RKO (cell line): ENCODE measurements around the gene MARCHF3.
"Not testable (repeated sequence)": the region's sequence is repeated elsewhere in the genome, so short reads cannot be mapped to it uniquely, and the experiment has no call there.

ENCODE experiments used
- DNase-seq: peaks from one replicate; pipeline ENCODE4 v3.0.0-alpha.2; 2016; ENCODE audit warnings: low spot score

Gene MARCHF3

DNA sequence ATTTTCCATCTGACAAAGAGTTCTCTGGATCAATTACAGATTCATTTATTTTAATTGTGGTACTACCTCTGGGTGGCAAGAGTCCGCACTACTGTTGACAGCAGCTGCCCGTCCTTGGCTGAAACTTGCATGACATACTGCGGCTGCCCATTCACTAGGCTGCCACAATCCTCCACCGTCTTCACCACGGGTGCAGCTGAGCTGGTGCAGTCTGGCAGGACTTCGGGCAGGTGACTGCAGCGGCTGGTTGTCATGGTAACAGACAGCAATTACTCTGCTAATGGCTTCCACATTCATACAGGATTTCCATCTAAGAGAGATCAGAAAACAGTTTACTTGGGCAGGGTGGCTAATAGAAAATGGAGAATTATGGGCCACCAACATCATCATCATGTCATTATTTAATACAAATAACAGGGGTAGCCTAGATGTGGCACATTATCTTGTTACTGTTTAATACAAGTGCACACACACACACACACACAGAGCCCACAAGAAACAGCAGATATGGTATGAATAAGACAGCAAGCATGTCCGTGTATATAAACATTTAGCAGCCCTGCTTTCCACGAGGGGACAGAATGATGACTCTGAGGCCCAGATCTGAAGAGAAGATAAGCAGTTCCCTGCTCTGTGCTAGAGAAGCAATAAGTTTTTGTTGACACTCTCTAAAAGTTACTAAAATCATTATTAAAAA lies 112.3 kb downstream of the MARCHF3 start:
- no peak for DNase-seq

- DNase-seq: no peak
These were observed 114.9 kb downstream of the MARCHF3 start for GRCh38 chr5:126915496-126915895.

GRCh38 chr5:126914801-126915436 lies 115.4 kb downstream of the MARCHF3 start:
- no peak for DNase-seq

- no peak for DNase-seq
These were observed 117.7 kb downstream of the MARCHF3 start for GRCh38 chr5:126912616-126913200.

DNA sequence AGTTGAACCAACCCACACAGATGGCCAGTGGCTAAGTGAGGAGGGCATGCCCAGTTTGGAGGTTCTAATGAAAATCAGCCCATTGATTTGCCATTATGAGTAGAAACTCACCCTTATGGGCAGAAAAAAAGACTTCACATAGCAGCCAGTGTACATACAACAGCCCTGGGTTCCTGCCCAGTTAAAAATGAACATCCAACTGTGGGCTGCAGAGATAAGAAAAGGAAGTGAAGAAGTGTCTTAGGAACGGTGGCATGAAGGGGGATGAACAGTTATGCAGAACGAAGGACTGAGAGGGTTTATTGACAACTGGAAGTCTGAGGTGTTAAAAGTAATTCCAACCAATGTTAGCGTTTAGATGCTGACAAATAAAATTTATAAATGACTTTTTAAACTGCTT lies 118.4 kb downstream of the MARCHF3 start:
- DNase-seq: no peak

GRCh38 chr5:126909856-126910255 lies 120.5 kb downstream of the MARCHF3 start:
- DNase-seq: no peak

DNA sequence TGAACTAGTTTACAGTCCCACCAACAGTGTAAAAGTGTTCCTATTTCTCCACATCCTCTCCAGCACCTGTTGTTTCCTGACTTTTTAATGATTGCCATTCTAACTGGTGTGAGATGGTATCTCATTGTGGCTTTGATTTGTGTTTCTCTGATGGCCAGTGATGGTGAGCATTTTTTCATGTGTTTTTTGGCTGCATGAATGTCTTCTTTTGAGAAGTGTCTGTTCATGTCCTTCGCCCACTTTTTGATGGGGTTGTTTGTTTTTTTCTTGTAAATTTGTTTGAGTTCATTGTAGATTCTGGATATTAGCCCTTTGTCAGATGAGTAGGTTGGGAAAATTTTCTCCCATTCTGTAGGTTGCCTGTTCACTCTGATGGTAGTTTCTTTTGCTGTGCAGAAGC lies 126.0 kb downstream of the MARCHF3 start:
- not testable (repeated sequence) for DNase-seq

GRCh38 chr5:126900796-126901195 lies 129.6 kb downstream of the MARCHF3 start:
- DNase-seq: no peak

- no peak for DNase-seq
These were observed 130.9 kb downstream of the MARCHF3 start for GRCh38 chr5:126899476-126899875.

DNA sequence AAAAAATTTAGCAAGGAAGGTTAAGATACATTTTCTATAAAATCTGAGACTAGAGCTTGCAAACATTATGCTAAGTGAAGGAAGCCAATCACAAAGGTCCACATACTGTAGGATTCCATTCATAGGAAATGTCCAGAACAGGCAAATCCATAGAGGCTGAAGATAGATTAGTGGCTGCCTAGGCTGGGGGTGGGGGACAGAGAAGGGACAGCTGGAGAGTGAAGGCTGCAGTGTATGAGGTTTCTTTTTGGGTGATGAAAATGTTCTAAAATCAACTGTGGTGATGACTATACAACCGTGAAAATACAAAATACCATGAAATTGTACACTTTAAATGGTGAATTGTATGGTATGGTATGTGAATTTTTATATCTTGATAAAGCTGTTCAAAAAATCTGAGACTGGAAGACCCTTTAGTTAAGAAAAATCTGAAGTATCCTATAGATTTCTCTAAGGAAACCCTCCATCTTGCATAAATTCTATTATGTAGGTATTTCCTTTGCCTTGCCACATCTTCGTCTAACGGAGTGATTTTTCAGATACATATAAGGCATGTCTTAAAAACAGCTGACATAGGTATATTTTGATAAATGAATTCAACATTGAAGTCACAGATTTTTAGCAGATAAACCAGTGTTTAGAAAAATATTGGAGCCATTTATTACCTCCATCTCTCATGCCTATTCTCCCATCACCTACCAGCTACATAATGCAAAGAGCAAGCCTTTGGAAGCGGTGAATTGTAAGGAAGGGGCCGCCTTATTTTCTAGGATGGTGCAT lies 132.3 kb downstream of the MARCHF3 start:
- no peak for DNase-seq

GRCh38 chr5:126896170-126896702 lies 134.1 kb downstream of the MARCHF3 start:
- DNase-seq: no peak

- DNase-seq: not testable (repeated sequence)
These were observed 134.6 kb downstream of the MARCHF3 start for GRCh38 chr5:126895712-126896111.

- not testable (repeated sequence) for DNase-seq
These were observed 139.9 kb downstream of the MARCHF3 start for GRCh38 chr5:126890414-126890813.

DNA sequence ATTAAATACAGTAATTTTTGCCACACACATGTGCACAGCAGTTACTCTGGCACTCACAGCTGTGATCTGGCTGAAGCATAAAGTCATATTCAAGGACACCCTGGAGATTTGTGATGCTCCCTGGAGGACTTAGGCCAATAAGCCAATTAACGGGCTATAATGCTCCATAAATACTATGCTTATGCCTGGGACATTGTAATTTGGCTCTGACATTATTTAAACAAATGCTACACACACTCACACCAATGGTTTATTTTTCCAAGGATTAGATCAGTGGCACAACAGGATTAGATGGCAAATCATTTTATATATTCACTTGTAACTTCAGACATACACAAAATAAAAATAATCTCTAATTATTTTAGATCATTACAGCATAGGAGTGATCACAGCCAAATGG lies 142.2 kb downstream of the MARCHF3 start:
- no peak for DNase-seq

DNA sequence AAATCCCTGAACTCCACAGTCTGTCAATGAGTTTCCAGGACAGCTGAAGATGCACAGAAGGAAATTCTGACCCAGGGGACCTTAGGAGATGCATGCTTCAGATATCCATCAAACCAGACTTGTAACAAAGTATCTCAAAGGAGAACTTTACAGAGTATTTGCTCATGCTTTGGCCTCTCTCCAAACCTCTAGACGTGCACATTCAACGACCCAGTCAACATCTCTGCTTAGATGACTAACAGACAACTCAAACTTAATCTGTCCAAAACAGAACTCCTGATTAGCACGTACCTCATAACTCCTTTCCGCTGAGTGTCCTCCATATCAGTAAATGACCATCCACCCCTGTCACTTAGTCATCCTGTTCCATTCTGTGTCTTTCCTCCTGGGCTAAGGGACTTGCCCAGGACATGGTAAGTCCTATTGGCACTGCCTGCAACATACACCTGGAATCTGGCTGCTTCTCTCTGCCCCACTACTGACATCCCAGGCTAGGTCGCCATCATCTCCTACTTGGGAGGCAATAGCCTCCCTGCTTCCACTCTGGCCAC lies 146.0 kb downstream of the MARCHF3 start:
- DNase-seq: peak; percentile 93

GRCh38 chr5:126883564-126884245 lies 146.7 kb downstream of the MARCHF3 start:
- no peak for DNase-seq

DNA sequence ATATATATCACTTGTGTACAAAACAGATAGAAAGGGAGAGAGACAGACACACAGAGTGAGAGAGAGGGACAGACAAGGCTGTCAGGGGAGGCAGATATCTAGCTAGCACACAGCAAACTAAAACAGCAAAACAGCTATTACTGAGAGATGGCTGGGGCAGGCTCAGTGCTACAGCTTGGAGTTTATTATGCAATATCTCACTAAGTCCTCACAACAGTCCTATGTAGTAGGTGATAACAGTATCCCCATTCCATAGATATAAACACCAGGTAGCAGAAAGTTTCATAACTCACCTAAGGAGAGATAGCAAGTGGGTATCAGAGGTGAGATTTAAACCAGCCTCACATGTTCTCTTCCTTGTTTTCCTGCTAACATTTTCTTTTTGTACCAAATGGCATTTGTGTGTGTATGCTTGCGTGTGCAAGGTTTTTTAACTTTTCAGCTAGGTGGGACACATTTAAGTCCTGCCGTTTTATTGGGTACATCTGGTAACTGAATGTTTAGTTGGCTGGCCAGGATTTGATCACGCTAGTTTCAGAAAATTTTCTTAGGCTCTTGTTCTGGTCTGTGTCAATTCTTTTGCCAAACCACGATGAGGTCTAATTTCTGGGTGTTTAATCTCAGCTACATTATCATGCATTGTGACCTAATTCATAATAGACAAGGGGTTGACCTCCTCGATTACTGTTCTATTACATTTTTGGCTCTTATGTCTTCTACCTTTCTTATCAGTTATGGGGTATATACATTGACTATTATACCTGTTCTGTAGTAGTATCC lies 148.3 kb downstream of the MARCHF3 start:
- DNase-seq: no peak

GRCh38 chr5:126878634-126879033 lies 151.7 kb downstream of the MARCHF3 start:
- DNase-seq: no peak

- no peak for DNase-seq
These were observed 152.3 kb downstream of the MARCHF3 start for GRCh38 chr5:126878085-126878484.

- DNase-seq: no peak
These were observed 152.8 kb downstream of the MARCHF3 start for GRCh38 chr5:126877602-126878001.

DNA sequence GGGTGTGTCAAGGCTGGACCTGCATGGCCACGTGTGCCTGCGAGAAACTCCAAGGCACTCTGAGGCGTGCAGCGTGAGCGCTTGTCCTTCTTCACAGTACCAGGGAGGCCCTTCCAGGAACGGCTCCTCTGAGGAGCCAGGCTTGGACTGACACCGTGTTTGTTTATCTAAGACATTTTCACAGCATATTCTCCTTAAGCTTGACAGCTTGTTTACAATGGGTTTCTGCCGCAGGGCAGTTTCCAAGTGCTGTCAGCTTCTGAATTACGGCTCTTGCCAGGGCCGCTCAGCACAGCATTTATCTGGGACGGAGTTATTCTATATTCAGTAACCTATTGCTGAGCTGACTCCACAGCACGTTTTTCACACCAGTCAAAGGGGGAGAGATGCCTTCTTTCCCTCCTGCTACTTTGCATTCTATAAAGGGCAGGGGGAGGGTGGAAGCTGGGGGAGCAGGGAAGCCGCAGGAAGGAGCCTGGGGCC lies 155.0 kb downstream of the MARCHF3 start:
- no peak for DNase-seq
